Nephron progenitor cell (in vitro differentiated cells): Measurements from ENCODE around the gene SOCS6.

ENCODE experiments used
- DNase-seq: peaks from one replicate; pipeline ENCODE4 v3.0.0; 2021
- H3K27ac Mint-ChIP-seq: 2 replicates; pipeline ENCODE4 v1.8.0; 2021; ENCODE audit warnings: mild to moderate bottlenecking, moderate library complexity, mixed read lengths
- H3K27me3 Mint-ChIP-seq: 2 replicates; pipeline ENCODE4 v1.8.0; 2021; ENCODE audit warnings: mild to moderate bottlenecking, low read depth, mixed read lengths; ENCODE audit not compliant: poor library complexity
- H3K36me3 Mint-ChIP-seq: 2 replicates; pipeline ENCODE4 v1.8.0; 2021; ENCODE audit warnings: low read depth, mixed read lengths
- H3K4me1 Mint-ChIP-seq: 2 replicates; pipeline ENCODE4 v1.8.0; 2021; ENCODE audit warnings: mixed read lengths
- H3K4me3 Mint-ChIP-seq: 2 replicates; pipeline ENCODE4 v1.8.0; 2021; ENCODE audit warnings: mild to moderate bottlenecking, moderate library complexity, mixed read lengths
- H3K9me3 Mint-ChIP-seq: 2 replicates; pipeline ENCODE4 v1.8.0; 2021; ENCODE audit warnings: mild to moderate bottlenecking, moderate library complexity, mixed read lengths
- CTCF ChIP-seq: fragments of 200-600 bp; sonication (generic); IDR thresholded peaks from 2 replicates; pipeline ENCODE4 v1.5.0; 2021; ENCODE audit warnings: antibody characterized with exemption

The SOCS6 gene

GRCh38 chr18:70271742-70272141 is 17.1 kb upstream of the SOCS6 start:
- TF ChIP-seq CTCF = no peak
- no peak overlapping the region for H3K4me3 Mint-ChIP-seq
- H3K9me3 Mint-ChIP-seq = peaks cover 62% of the 10 kb centered on the region
- H3K36me3 Mint-ChIP-seq = peaks cover 19% of the 10 kb centered on the region
- H3K27ac Mint-ChIP-seq = no peak overlapping the region
- no peaks in the 10 kb centered on the region for H3K4me1 Mint-ChIP-seq
- no peaks in the 10 kb centered on the region for H3K27me3 Mint-ChIP-seq
- no peak for DNase-seq

DNA sequence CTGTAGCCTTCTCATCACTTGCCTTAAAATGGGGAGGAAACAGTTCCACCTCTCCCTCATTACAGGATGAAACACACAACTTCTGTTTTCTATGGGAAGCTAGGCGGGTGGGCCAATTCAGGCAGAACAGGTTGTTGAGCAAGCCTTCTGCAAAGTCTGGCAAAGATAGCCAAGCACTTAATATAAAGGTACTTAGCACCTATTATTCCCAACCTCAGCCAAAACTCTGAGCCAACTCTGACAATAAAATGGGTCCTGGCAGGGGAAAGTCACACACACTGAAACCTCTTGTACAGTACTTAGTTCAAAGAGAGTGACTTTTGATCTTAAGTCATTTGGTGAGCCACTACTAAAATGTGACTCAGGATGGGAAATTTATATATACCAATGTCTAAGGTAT is 15.8 kb upstream of the SOCS6 start:
- peaks cover 6% of the 10 kb centered on the region for H3K4me1 Mint-ChIP-seq
- DNase-seq = no peak
- peaks cover 19% of the 10 kb centered on the region for H3K36me3 Mint-ChIP-seq
- H3K9me3 Mint-ChIP-seq = peaks cover 55% of the 10 kb centered on the region
- no peak overlapping the region for H3K4me3 Mint-ChIP-seq
- no peak for TF ChIP-seq CTCF
- H3K27ac Mint-ChIP-seq = no peak overlapping the region
- no peaks in the 10 kb centered on the region for H3K27me3 Mint-ChIP-seq

DNA sequence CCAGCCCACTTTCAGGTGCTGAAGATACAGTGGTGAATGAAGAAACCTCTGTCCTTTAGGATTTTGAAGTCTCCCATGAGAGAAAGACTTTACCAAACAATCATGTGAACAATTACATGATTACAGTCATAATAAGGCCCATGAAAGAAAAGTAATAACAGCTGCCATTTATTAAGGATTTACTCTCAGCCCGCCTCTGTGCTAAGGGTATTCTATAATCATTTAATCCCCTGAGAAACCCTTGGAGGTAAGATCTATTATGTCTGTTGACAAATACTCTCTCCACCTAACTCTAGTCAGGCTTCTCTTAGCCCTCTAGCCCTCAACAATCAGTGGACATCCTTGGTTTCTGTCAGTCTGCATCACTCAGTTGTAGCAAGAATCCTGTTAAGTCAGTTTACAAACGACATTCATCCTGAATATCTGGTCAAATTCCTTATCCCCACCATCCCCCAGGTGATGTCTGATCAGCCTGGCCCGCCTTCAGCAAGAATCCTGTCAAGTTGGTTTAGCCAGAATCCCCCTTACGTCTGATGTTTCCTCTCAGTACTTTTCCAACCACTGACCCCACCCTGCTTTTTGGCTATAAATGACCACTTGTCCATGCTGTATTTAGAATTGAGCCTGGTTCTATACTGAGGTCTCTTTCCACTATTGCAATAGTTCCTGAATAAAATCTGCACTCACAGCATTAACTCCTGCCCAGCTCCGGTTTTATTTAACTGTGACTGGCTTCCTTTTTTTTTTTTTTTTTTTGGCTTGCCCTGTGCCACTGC is 12.2 kb upstream of the SOCS6 start:
- Mint-ChIP-seq H3K4me3 (no peak overlapping the region), H3K27ac (no peak overlapping the region), H3K27me3 (no peaks in the 10 kb centered on the region), H3K9me3 (peaks cover 30% of the 10 kb centered on the region), H3K36me3 (peaks cover 10% of the 10 kb centered on the region), H3K4me1 (peaks cover 6% of the 10 kb centered on the region)
- no peak for TF ChIP-seq CTCF
- DNase-seq = no peak

GRCh38 chr18:70279470-70279869 is 9.4 kb upstream of the SOCS6 start:
- no peak for TF ChIP-seq CTCF
- Mint-ChIP-seq H3K4me1 (peaks cover 6% of the 10 kb centered on the region), H3K4me3 (no peak overlapping the region), H3K9me3 (peaks cover 11% of the 10 kb centered on the region), H3K27ac (no peak overlapping the region), H3K27me3 (no peaks in the 10 kb centered on the region), H3K36me3 (no peaks in the 10 kb centered on the region)
- DNase-seq = no peak

DNA sequence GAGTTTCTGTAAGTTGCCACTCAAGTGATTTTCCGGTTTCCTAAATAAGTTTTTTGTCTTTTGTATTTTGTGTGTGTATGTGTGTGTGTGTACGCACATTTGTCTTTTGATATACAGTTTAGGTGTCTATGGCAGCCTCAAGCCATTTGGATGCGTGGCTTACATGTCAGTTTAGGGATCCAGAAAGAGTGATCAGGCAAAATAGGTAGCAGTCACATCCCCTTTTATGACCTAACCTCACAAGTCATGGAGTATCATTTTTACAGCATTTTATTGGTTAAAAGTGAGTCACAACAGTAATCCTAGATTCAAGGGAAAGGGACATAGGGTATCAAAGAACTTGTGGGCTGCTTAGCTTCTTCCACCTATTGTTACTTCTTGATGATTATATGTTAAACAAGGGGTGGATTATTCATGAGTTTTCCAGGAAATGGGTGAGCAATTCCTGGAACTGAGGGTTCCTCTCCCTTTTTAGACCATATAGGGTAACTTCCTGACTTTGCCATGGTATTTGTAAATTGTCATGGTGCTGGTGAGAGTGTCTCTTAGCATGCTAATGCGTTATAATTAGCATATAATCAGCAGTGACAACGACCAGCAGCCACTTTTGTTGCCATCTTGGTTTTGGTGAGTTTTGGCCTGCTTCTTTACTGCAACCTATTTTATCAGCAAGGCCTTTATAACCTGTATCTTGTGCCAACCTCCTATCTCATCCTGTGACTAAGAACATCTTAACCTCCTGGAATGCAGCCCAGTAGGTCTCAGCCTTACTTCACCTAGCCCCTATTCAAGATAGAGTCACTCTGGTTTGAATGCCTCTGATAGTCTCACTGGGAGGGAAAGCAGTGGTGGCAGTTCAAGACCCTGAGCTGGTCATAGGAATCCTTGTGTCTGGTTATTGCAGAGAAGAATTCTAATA is 8.6 kb upstream of the SOCS6 start:
- Mint-ChIP-seq H3K36me3 (no peaks in the 10 kb centered on the region), H3K9me3 (peaks cover 11% of the 10 kb centered on the region), H3K27ac (no peak overlapping the region), H3K27me3 (no peaks in the 10 kb centered on the region), H3K4me1 (peaks cover 6% of the 10 kb centered on the region), H3K4me3 (no peak overlapping the region)
- TF ChIP-seq CTCF = no peak
- DNase-seq = no peak
